CD4-positive, CD25-positive, alpha-beta regulatory T cell (primary cell): ENCODE results near the gene TXNL4A. TPM values are rescaled to one million over a fixed set of nuclear protein-coding genes. Genes with fewer than 3 reads are reported as not detected.

Experiments used
- ATAC-seq, 2 donors: fragments of 150-1000 bp; cut with Tn5 transposase; one replicate each; pipeline ENCODE4 v1.10.0; 2021; ENCODE audit warnings: low read depth in 2 of 2, moderate number of reproducible peaks in 2 of 2, moderate library complexity in 1 of 2
- DNase-seq, 3 donors: peaks; one replicate each; pipeline versions ENCODE4 v3.0.0 to v3.0.0-alpha.2; 2012 to 2022; ENCODE audit warnings: mixed read lengths in 1 of 3
- H3K27ac ChIP-seq: one replicate; pipeline ENCODE4 v1.7.0; 2013; ENCODE audit warnings: mild to moderate bottlenecking, low read length; ENCODE audit not compliant: insufficient read depth, poor library complexity, severe bottlenecking
- H3K27me3 ChIP-seq: one replicate; pipeline ENCODE4 v1.7.0; 2013; ENCODE audit warnings: low read length; ENCODE audit not compliant: control insufficient read depth, insufficient read depth
- H3K36me3 ChIP-seq: one replicate; pipeline ENCODE4 v1.7.0; 2013; ENCODE audit warnings: mild to moderate bottlenecking, low read length, moderate library complexity; ENCODE audit not compliant: control insufficient read depth, insufficient read depth
- H3K4me1 ChIP-seq: 2 replicates; pipeline ENCODE4 v1.7.0; 2013; ENCODE audit warnings: mild to moderate bottlenecking, low read length; ENCODE audit not compliant: insufficient read depth, control insufficient read depth, poor library complexity, severe bottlenecking
- H3K4me3 ChIP-seq: one replicate; pipeline ENCODE4 v1.7.0; 2013; ENCODE audit warnings: low read depth, mild to moderate bottlenecking, low read length, moderate library complexity
- H3K9me3 ChIP-seq, 2 experiments: 1 replicate in 1 of 2; 2 replicates in 1 of 2; pipeline ENCODE4 v1.7.0; 2013; ENCODE audit warnings: low read length in 2 of 2, mild to moderate bottlenecking in 1 of 2, moderate library complexity in 1 of 2; ENCODE audit not compliant: control insufficient read depth in 2 of 2
- H3K27ac Mint-ChIP-seq, 3 donors: one replicate each; pipeline ENCODE4 v1.8.0; 2020 to 2022; ENCODE audit warnings: mild to moderate bottlenecking in 3 of 3, mixed read lengths in 3 of 3, moderate library complexity in 2 of 3
- H3K27me3 Mint-ChIP-seq: one replicate; pipeline ENCODE4 v1.8.0; 2022; ENCODE audit warnings: mild to moderate bottlenecking, mixed read lengths
- H3K36me3 Mint-ChIP-seq: one replicate; pipeline ENCODE4 v1.8.0; 2020; ENCODE audit warnings: mixed read lengths
- H3K4me1 Mint-ChIP-seq, 4 donors: one replicate each; pipeline ENCODE4 v1.8.0; 2020 to 2022; ENCODE audit warnings: mixed read lengths in 4 of 4, mild to moderate bottlenecking in 1 of 4
- H3K4me3 Mint-ChIP-seq, 4 donors: one replicate each; pipeline ENCODE4 v1.8.0; 2020 to 2022; ENCODE audit warnings: mild to moderate bottlenecking in 4 of 4, mixed read lengths in 4 of 4, moderate library complexity in 3 of 4
- H3K9me3 Mint-ChIP-seq, 7 donors: one replicate each; pipeline ENCODE4 v1.8.0; 2020 to 2022; ENCODE audit warnings: mixed read lengths in 7 of 7, mild to moderate bottlenecking in 3 of 7, moderate library complexity in 2 of 7
- polyA plus RNA-seq, 4 donors: library from polyadenylated mRNA; unstranded; fragments of 300-500 nt; fragmentation: Illumina TruSeq; gene quantifications; one replicate each; pipeline ENCODE4 v1.2.3, GENCODE V29; 2021
- total RNA-seq: library from RNA; stranded (reverse); gene quantifications from one replicate; pipeline ENCODE4 v1.2.3, GENCODE V29; 2022

TXNL4A gene
- total and polyA plus RNA-seq, 5 donors from 2014 or later, result 70.5 to 216 (median 212) TPM

DNA sequence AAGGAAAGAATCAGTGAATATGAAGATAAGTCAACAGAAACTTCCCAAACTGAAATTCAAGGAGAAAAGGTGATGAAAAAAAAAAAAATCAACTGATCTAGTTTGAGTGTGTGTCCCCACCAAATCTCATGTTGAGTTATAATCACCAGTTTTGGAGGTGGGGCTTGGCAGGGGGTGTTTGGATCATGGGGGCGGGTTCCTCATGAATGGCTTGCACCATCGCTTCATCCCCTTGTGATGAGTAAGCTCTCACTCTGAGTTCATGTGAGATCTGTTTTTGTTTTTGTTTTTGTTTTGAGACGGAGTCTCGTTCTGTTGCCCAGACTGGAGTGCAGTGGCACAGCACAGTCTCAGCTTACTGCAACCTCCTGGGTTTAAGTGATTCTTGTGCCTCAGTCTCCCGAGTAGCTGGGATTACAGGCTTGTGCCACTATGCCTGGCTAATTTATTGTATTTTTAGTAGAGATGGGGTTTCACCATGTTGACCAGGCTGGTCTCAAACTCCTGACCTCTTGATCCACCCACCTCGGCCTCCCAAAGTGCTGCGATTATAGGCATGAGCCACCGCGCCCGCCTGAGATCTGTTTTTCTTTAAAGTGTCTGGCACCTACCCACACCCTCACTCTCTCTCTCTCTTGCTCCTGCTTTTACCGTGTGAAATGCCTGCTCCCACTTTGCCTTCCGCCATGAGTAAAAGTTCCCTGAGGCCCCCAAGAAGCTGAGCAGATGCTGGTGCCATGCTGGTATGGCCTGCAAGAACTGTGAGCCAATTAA, 32.9 kb downstream of the TXNL4A start:
- no peaks in the 10 kb centered on the region for H3K36me3 ChIP-seq
- peak overlapping the region in 2 of 4 donors; percentile 54 to 69 for H3K4me3 Mint-ChIP-seq
- no peaks in the 10 kb centered on the region for H3K9me3 Mint-ChIP-seq
- peaks cover 13% of the 10 kb centered on the region for H3K4me1 ChIP-seq
- H3K27me3 ChIP-seq, result no peaks in the 10 kb centered on the region
- H3K27ac ChIP-seq, result no peak overlapping the region
- peaks cover 0 to 8% (median 4%) of the 10 kb centered on the region in 4 donors for H3K4me1 Mint-ChIP-seq
- no peak overlapping the region for H3K27ac Mint-ChIP-seq
- ATAC-seq (no peak), DNase-seq (no peak)
- no peaks in the 10 kb centered on the region for H3K36me3 Mint-ChIP-seq
- H3K27me3 Mint-ChIP-seq, result peaks cover 9% of the 10 kb centered on the region
- H3K9me3 ChIP-seq, result no peaks in the 10 kb centered on the region
- H3K4me3 ChIP-seq, result no peak overlapping the region

DNA sequence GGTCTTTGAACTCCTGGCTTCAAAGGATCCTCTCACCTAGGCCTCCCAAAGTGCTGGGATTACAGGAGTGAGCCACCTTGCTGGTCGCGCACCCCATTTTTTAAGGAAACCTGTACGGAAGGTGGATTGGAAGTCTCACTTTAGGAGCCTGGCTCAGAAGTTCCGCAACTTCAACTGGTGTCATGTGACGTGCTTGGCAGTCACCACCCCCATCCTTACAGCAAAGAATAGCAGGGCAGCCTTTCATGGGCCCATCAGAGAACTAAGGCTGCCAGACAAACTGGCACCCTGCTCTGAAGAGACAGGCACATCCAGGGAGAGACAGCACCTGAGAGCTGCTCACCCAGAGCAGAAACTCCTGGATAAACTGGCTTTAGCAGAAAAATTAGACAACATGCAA, 33.6 kb downstream of the TXNL4A start:
- H3K27me3 ChIP-seq, result no peaks in the 10 kb centered on the region
- peaks cover 18% of the 10 kb centered on the region for H3K4me1 ChIP-seq
- Mint-ChIP-seq H3K36me3 (no peaks in the 10 kb centered on the region), H3K9me3 (no peaks in the 10 kb centered on the region), H3K4me3 (peak overlapping the region in 1 of 4 donors; percentile 43), H3K27me3 (peaks cover 9% of the 10 kb centered on the region), H3K4me1 (peaks cover 1 to 8% (median 5%) of the 10 kb centered on the region in 4 donors), H3K27ac (no peak overlapping the region)
- no peak overlapping the region for H3K27ac ChIP-seq
- H3K9me3 ChIP-seq, result no peaks in the 10 kb centered on the region
- DNase-seq (no peak), ATAC-seq (no peak)
- H3K4me3 ChIP-seq, result no peak overlapping the region
- no peaks in the 10 kb centered on the region for H3K36me3 ChIP-seq

DNA sequence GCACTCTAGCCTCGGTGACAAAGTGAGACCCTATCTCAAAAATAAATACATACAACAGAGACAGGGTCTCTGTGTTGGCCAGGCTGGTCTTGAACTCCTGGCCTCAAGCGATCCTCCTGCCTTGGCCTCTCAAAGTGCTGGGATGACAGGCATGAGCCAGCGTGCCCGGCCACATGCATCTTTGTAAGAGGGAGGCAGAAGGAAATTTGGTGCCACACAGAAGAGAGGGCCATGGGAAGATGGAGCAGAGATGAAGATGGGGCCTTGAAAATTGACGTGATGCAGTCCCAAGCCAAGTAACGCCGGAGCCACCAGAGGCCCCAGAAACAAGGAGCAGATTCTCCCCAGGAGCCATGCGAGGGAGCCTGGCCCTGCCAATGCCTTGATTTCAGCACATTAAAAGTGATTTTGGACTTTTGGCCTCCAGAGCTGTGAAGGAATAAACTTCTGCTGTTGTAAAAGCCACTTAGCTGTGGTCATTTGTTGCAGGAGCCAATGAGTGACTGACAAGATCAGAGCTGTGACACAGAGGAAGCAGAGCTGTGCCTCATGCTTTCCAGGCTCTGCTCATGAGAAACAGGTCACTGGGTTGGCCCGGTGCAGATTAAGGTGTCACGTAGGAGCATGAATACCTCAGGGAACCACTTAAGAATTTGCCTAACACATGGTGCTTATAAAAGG, 34.3 kb downstream of the TXNL4A start:
- DNase-seq (no peak), ATAC-seq (no peak)
- H3K9me3 Mint-ChIP-seq, result no peaks in the 10 kb centered on the region
- Histone ChIP-seq H3K4me3 (no peak overlapping the region), H3K4me1 (peaks cover 24% of the 10 kb centered on the region), H3K27me3 (no peaks in the 10 kb centered on the region), H3K9me3 (no peaks in the 10 kb centered on the region), H3K36me3 (no peaks in the 10 kb centered on the region), H3K27ac (no peak overlapping the region)
- H3K36me3 Mint-ChIP-seq, result no peaks in the 10 kb centered on the region
- no peak overlapping the region for H3K27ac Mint-ChIP-seq
- peaks cover 9% of the 10 kb centered on the region for H3K27me3 Mint-ChIP-seq
- peak overlapping the region; percentile 40 to 80 (median 58) for H3K4me3 Mint-ChIP-seq
- peaks cover 3 to 14% (median 9%) of the 10 kb centered on the region in 4 donors for H3K4me1 Mint-ChIP-seq

DNA sequence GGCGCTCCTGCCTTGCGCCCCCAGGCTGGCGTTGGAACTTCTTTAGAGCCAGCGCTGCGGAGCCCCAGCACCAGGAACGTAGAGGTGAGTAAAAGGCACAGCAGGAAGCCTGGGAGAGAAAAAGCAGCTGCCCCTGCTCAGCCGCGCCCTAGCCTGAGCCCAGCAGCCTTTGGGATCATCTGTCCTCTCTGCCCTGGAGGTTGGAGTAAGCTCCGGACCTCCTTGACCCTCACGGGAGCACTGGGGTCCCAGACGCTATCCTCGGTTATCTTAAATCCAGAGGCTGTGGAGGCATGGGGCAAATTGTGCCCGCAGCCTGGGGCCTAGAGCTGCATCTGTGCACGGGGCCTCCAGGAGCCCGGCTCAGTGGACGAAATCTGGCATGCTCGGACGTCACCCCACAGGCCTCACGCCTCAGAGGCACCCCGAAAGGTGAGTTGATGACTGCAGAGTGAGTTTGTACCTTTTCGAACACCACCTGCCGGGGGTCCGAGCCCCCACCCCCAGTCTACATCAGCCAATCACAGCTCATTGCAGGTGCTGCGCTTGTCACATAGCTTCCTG, 35.3 kb downstream of the TXNL4A start:
- no peak overlapping the region for H3K27ac ChIP-seq
- Mint-ChIP-seq H3K4me3 (peak overlapping the region; percentile 48 to 88 (median 74)), H3K9me3 (no peaks in the 10 kb centered on the region), H3K27ac (no peak overlapping the region), H3K36me3 (peaks cover 3% of the 10 kb centered on the region), H3K4me1 (peaks cover 3 to 25% (median 9%) of the 10 kb centered on the region in 4 donors), H3K27me3 (peaks cover 9% of the 10 kb centered on the region)
- DNase-seq, result no peak
- H3K4me3 ChIP-seq, result no peak overlapping the region
- no peaks in the 10 kb centered on the region for H3K27me3 ChIP-seq
- H3K9me3 ChIP-seq, result no peaks in the 10 kb centered on the region
- no peak for ATAC-seq
- H3K36me3 ChIP-seq, result no peaks in the 10 kb centered on the region
- peaks cover 28% of the 10 kb centered on the region for H3K4me1 ChIP-seq

DNA sequence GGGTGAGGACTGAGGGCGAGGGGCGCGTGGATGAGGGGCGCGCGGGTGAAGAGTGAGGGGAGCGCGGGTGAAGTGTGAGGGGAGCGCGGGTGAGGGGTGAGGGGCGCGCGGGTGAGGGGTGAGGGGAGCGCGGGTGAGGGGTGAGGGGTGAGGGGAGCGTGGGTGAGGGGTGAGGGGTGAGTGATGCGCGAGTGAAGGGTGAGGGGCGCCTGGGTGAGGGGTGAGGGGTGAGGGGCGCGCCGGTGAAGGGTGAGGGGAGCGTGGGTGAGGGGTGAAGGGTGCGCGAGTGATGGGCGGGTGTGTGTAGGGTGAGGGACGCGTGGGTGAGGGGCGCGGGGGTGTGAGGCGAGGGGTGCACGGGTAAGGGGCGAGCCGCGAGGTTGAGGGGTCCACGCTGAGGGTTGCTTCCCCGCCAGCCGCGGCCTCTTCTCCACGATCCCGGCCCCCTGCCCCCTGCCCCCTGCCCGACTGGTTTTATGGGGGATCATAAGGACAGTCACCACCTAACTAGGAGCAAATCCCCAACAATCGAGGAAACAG, 35.8 kb downstream of the TXNL4A start:
- Mint-ChIP-seq H3K27ac (no peak overlapping the region), H3K36me3 (peaks cover 3% of the 10 kb centered on the region), H3K9me3 (no peaks in the 10 kb centered on the region), H3K4me3 (peak overlapping the region in 2 of 4 donors; percentile 36 to 80), H3K4me1 (peaks cover 3 to 30% (median 9%) of the 10 kb centered on the region in 4 donors), H3K27me3 (peaks cover 9% of the 10 kb centered on the region)
- Histone ChIP-seq H3K4me3 (no peak overlapping the region), H3K36me3 (no peaks in the 10 kb centered on the region), H3K4me1 (peaks cover 28% of the 10 kb centered on the region), H3K27me3 (no peaks in the 10 kb centered on the region), H3K27ac (no peak overlapping the region), H3K9me3 (no peaks in the 10 kb centered on the region)
- ATAC-seq (no peak), DNase-seq (no peak)

DNA sequence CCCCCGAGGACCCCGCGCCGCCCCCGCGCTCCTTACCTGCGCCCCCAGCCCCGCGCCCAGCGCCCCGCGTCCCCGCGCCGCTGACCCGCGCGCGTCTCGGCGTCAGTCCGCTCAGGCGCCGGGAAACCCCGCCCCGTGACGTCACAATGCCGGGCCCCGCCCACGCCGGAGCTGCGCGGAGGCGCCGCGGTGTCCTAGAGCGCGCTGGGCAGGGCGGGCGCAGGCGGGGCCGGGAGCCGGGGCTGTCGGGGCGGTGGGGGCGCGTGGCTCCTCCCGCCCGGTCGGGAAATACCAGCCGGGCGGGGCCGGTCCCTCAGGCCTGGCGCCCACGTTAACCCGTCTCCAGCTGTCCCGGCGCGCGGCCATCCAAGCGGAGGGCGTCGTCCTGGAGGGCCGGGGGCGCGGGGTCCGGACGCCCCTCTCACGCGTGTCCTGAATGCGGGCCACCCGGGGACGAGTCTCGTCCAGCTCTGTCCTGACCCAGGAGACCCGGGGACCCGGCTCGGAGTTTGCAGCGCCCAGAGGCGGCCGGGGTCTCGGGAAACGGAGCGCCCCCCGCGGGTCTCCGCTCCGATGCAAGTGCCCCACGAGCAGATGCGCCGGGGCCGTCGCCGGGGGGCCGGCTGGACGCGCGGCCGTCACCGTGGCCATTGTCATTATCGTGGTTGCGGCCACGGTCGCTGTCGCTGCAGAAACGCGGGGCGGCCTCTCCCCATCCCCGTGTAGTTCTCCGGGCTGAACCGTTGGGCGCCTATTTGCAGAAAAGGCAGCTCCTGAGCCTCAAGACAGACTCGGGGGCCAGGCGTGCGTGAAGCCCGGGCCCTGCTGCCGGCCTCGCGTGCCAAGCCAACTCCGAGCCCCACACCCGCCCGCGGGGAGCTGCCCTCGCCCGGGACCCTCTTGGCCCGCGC, 36.6 kb downstream of the TXNL4A start, which contains the start of gene SLC66A2:
SLC66A2 (minus strand) TSS at position 109 of the 911 bp plus-strand sequence. CDS start 727 bp downstream, outside the sequence.
- Mint-ChIP-seq H3K27me3 (peaks cover 9% of the 10 kb centered on the region), H3K27ac (peak within 1 kb of the TSS in 2 of 3 donors; percentile 85 to 90), H3K36me3 (peaks cover 3% of the 10 kb centered on the region), H3K4me3 (peak within 1 kb of the TSS; percentile 90 to 100 (median 94)), H3K9me3 (no peaks in the 10 kb centered on the region), H3K4me1 (peaks cover 5 to 35% (median 11%) of the 10 kb centered on the region in 4 donors)
- Histone ChIP-seq H3K9me3 (no peaks in the 10 kb centered on the region), H3K36me3 (no peaks in the 10 kb centered on the region), H3K27ac (peak within 1 kb of the TSS; percentile 70), H3K4me1 (peaks cover 28% of the 10 kb centered on the region), H3K27me3 (no peaks in the 10 kb centered on the region), H3K4me3 (peak within 1 kb of the TSS; percentile 63)
- peak; percentile 87 to 90 (median 89) for DNase-seq
- ATAC-seq, result peak; percentile 92 to 94
